Activated CD4-positive, alpha-beta T cell treated with anti-CD3 and anti-CD28 coated beads, Interleukin-2, amount 50 U/mL, for 1 hour (primary cell): ENCODE data around the gene SMOC1.

Experiments used
- DNase-seq: peaks from one replicate; pipeline ENCODE4 v3.0.0-alpha.2; 2020

SMOC1 gene

GRCh38 chr14:69865701-69866365, 13.4 kb upstream of the SMOC1 start:
- no peak for DNase-seq

- DNase-seq, result no peak
Observed at GRCh38 chr14:69868363-69868963, 10.8 kb upstream of the SMOC1 start.

- DNase-seq, result no peak
Observed at GRCh38 chr14:69870613-69871012, 8.6 kb upstream of the SMOC1 start.

- no peak for DNase-seq
Observed at GRCh38 chr14:69873877-69874780, 5.1 kb upstream of the SMOC1 start.

GRCh38 chr14:69876221-69876847, 2.9 kb upstream of the SMOC1 start:
- DNase-seq, result no peak

- no peak for DNase-seq
Observed at GRCh38 chr14:69876848-69877306, 2.3 kb upstream of the SMOC1 start.

- DNase-seq, result no peak
Observed at GRCh38 chr14:69877492-69877891, 1.7 kb upstream of the SMOC1 start.

- DNase-seq, result no peak
Observed at GRCh38 chr14:69878251-69878650, 965 bp upstream of the SMOC1 start.

- DNase-seq, result no peak
Observed at GRCh38 chr14:69880044-69880487, 850 bp downstream of the SMOC1 start.

- no peak for DNase-seq
Observed at GRCh38 chr14:69880893-69881292, 1.7 kb downstream of the SMOC1 start.

GRCh38 chr14:69882116-69882864, 3.1 kb downstream of the SMOC1 start:
- DNase-seq, result no peak

- DNase-seq, result no peak
Observed at GRCh38 chr14:69882915-69883314, 3.7 kb downstream of the SMOC1 start.

- DNase-seq, result no peak
Observed at GRCh38 chr14:69886453-69887242, 7.4 kb downstream of the SMOC1 start.

GRCh38 chr14:69887740-69888657, 8.8 kb downstream of the SMOC1 start:
- DNase-seq, result no peak

GRCh38 chr14:69891422-69891821, 12.2 kb downstream of the SMOC1 start:
- DNase-seq, result no peak

- DNase-seq, result no peak
Observed at GRCh38 chr14:69895109-69895508, 15.9 kb downstream of the SMOC1 start.

GRCh38 chr14:69896080-69896479, 16.9 kb downstream of the SMOC1 start:
- no peak for DNase-seq

- no peak for DNase-seq
Observed at GRCh38 chr14:69896972-69897371, 17.8 kb downstream of the SMOC1 start.

- DNase-seq, result no peak
Observed at GRCh38 chr14:69900603-69901002, 21.4 kb downstream of the SMOC1 start.
